ENCODE measurements around the gene TRPT1.

The TRPT1 gene

DNA sequence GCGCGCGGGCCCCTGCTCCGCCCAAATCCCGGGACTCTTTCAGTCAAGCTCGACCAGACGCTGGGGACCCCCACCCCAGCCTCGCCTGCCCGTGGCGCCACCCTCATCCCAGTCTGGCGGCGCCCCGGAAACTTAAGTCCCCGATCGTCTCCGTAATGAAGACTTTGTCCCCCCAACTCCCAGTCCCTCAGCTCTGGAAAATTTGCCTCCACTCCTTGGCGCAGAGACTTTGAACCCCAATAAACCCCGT lies 25.7 kb upstream of the TRPT1 start:
- H3K4me3 ChIP-seq (replicated peaks in 1 of 2; ENCODE audit: low read depth in 2 of 2, low read length in 2 of 2), result peak overlapping the region; percentile 78 to 85
- TF ChIP-seq, protein P1, sequence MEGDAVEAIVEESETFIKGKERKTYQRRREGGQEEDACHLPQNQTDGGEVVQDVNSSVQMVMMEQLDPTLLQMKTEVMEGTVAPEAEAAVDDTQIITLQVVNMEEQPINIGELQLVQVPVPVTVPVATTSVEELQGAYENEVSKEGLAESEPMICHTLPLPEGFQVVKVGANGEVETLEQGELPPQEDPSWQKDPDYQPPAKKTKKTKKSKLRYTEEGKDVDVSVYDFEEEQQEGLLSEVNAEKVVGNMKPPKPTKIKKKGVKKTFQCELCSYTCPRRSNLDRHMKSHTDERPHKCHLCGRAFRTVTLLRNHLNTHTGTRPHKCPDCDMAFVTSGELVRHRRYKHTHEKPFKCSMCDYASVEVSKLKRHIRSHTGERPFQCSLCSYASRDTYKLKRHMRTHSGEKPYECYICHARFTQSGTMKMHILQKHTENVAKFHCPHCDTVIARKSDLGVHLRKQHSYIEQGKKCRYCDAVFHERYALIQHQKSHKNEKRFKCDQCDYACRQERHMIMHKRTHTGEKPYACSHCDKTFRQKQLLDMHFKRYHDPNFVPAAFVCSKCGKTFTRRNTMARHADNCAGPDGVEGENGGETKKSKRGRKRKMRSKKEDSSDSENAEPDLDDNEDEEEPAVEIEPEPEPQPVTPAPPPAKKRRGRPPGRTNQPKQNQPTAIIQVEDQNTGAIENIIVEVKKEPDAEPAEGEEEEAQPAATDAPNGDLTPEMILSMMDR (IDR thresholded peaks at IDR 0.05; ENCODE audit: low read depth, low read length), result no peak
- no peak for DNase-seq (ENCODE audit: low read depth in 2 of 2)

DNA sequence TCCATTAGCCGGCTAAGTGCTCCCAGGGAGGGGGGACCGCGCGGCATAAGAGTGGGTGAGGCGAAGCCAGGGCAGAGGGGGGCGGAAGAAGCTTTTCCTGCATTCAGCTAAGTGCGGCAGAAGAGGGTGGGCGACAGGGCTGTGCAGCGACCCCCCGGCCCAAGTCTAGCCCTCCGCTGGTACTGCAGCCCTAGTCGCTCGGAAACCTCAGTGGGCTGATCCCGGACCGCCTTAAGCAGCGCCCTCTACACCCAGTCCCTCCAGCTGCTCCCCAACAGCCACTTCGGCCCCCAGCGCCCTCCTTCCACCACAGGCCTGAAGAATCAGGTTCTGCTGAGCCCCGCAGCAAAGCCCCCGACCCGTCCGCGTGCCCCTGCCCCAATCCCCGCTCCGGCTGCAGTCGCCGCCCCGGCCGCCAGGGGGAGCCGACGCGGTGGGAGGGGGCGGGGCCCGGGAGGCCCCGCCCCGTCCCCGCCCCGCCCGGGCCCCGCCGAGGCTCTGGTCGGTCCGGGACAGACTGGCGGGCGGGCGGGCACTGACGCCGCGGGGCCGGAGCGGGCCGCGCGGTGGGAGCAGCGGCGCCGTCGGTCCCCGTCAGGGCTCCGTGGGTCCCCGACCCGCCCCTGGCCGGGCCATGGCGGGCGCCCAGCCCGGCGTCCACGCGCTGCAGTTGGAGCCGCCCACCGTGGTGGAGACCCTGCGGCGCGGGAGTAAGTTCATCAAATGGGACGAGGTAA lies 25.2 kb upstream of the TRPT1 start, which contains the start of gene PLCB3:
Gene PLCB3, plus strand, starts transcription at position 515 of the 737 bp plus-strand sequence. Its CDS starts 120 bp downstream, at position 635.
- peak; percentile 38 to 61 for DNase-seq (ENCODE audit: low read depth in 2 of 2)
- TF ChIP-seq, protein P1 (IDR thresholded peaks at IDR 0.05; ENCODE audit: low read depth, low read length), result peak; percentile 39

DNA sequence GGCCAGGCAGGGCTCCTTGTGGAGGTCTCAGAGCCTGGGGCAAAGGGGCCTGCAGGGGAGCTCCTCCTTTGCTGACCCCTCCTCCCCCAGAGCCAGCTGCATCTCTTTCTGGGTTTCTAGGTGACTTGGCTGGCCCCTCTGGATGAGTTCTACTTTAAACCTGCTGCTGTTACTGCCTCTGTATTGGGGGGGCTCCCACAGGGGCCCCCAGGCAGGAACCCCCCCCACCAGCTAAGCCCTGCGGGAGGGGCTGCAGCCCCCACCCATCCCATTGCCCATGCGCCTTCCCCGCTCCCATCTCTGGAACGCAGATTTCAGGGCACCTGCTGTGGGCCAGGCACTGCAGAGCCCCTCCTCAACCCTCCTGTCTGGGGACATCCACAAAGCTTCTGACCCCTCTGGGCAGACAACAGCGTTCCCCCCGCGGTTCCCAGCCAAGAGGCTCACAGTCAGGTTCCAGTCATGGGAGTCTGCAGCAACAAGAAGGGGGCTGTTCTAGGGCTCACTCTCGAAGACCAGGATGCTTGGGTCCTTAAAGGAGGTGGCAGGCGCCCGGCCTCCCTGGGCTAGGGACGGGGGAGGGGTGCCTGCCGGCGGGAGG lies 24.5 kb upstream of the TRPT1 start:
- peak overlapping the region; percentile 57 to 85 for H3K4me3 ChIP-seq (replicated peaks in 1 of 2; ENCODE audit: low read depth in 2 of 2, low read length in 2 of 2)
- TF ChIP-seq, protein P1 (IDR thresholded peaks at IDR 0.05; ENCODE audit: low read depth, low read length), result no peak
- no peak for DNase-seq (ENCODE audit: low read depth in 2 of 2)

More for the DNA sequence above, 25.2 kb upstream of the TRPT1 start, which contains the start of gene PLCB3:
- peak within 1 kb of the TSS; percentile 78 to 85 for H3K4me3 ChIP-seq (replicated peaks in 1 of 2; ENCODE audit: low read depth in 2 of 2, low read length in 2 of 2)

DNA sequence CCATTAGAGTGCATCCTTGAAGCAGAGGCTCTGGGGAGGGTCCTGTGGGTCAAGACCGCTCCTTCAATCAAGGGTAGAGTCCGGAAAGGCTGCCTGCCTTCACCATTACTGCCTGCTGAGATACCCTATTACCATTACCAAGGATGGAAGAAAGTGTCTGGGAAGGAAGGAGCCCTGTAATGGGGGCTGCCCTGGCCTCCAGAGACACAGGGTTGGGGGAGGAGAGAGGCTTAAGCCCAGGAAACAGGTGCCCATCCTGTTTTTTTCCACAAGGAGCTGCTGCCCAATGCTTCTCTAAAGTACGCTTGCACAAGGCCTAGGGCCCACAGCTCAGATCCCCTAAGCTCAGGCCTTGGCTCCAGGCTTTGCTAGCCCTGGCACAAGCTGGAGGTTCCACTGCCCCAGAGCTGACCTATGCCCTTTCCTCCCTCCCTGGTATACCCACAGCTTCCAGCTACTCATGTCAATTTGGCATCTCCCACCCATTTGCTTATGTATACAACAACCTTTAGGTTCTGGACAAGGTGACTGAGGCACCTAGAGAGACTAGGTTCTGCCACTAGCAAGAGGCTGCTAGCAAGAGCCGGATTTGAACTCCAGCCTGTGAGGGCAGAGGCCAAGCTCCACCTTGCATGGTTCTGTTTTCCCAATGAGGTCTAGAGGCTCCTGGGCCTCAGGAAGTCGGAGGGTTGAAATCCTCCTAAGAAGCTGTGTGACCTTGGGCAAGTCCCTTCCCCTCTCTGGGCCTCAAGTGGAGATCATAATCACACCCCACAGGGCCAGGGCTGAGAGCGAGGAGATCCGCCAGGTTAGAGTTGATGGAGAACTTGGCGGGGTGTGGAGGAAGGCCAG lies 23.8 kb upstream of the TRPT1 start:
- no peak overlapping the region for H3K4me3 ChIP-seq (replicated peaks in 1 of 2; ENCODE audit: low read depth in 2 of 2, low read length in 2 of 2)
- TF ChIP-seq, protein P1 (IDR thresholded peaks at IDR 0.05; ENCODE audit: low read depth, low read length), result no peak
- no peak for DNase-seq (ENCODE audit: low read depth in 2 of 2)

DNA sequence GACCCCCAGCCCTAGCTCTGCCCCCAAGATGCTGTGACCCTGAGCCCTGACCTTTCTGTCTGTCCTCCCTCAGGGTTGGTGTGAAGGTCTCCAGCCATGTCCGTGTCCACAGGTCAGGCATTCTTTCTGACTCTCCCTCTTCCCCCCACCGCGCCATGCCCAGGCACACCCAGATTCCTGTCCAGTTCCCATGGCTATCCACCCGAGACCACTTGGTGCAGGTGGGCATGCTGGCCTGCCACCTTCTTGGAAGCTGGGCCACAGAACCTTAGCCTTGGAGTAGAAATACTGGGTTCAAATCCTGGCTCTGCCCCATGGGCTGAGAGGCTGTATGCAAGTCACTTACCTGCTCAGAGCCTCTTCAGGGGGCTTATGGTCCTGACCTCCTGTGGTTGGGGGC lies 23.1 kb upstream of the TRPT1 start:
- no peak overlapping the region for H3K4me3 ChIP-seq (replicated peaks in 1 of 2; ENCODE audit: low read depth in 2 of 2, low read length in 2 of 2)
- TF ChIP-seq, protein P1 (IDR thresholded peaks at IDR 0.05; ENCODE audit: low read depth, low read length), result no peak
- DNase-seq (ENCODE audit: low read depth in 2 of 2), result no peak

DNA sequence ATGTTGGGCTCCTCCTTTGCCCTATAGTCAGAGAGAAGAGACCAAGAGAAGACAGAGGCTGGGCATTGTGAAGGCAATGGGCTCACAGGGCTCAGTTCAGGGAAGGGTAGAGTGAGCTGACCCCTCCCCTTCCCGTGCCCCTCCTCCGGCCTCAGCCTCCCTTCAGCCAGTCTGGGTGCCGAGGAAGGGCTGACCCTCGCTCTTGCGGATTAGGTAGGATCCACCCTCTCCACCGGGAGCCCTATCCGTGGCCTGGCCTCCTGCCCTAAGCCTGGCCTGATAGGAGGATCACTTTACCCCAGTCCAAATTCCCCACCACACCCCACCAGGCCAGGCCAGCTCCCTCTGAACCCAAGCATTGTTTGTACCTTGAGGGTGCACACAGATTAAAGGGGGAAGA lies 22.6 kb upstream of the TRPT1 start:
- DNase-seq (ENCODE audit: low read depth in 2 of 2), result no peak
- no peak overlapping the region for H3K4me3 ChIP-seq (replicated peaks in 1 of 2; ENCODE audit: low read depth in 2 of 2, low read length in 2 of 2)
- TF ChIP-seq, protein P1 (IDR thresholded peaks at IDR 0.05; ENCODE audit: low read depth, low read length), result no peak
